ENCODE results near the gene CCR3.

The CCR3 gene

GRCh38 chr3:46282696-46283095 is 40.4 kb downstream of the CCR3 start:
- TF ChIP-seq YY1 (IDR thresholded peaks at IDR 0.05; ENCODE audit: insufficient read depth, insufficient read length) (no peak), SUZ12 (IDR thresholded peaks at IDR 0.05; ENCODE audit: extremely low read depth, insufficient read depth, insufficient read length) (no peak), ZNF274 (IDR thresholded peaks at IDR 0.05; ENCODE audit: low read depth, low read length) (no peak)
- Histone ChIP-seq H3K27me3 (ENCODE audit: insufficient read depth, insufficient read length) (no peaks in the 10 kb centered on the region), H3K4me1 (ENCODE audit: insufficient read depth, insufficient read length) (no peaks in the 10 kb centered on the region), H3K9ac (ENCODE audit: insufficient read length, low read depth) (no peak overlapping the region), H3K9me3 (ENCODE audit: insufficient read depth, low read length) (peaks cover 22% of the 10 kb centered on the region), H3K4me3 (ENCODE audit: insufficient read length, low read depth) (no peak overlapping the region), H3K36me3 (ENCODE audit: insufficient read depth, insufficient read length, low read length) (no peaks in the 10 kb centered on the region)
- no peak for DNase-seq (ENCODE audit: low read depth, low spot score)

GRCh38 chr3:46283881-46284450 is 41.7 kb downstream of the CCR3 start:
- H3K9me3 ChIP-seq (ENCODE audit: insufficient read depth, low read length) = peaks cover 17% of the 10 kb centered on the region
- H3K36me3 ChIP-seq (ENCODE audit: insufficient read depth, insufficient read length, low read length) = no peaks in the 10 kb centered on the region
- TF ChIP-seq SUZ12 (IDR thresholded peaks at IDR 0.05; ENCODE audit: extremely low read depth, insufficient read depth, insufficient read length) (no peak), ZNF274 (IDR thresholded peaks at IDR 0.05; ENCODE audit: low read depth, low read length) (no peak), YY1 (IDR thresholded peaks at IDR 0.05; ENCODE audit: insufficient read depth, insufficient read length) (no peak)
- no peaks in the 10 kb centered on the region for H3K4me1 ChIP-seq (ENCODE audit: insufficient read depth, insufficient read length)
- no peak overlapping the region for H3K9ac ChIP-seq (ENCODE audit: insufficient read length, low read depth)
- no peak overlapping the region for H3K4me3 ChIP-seq (ENCODE audit: insufficient read length, low read depth)
- no peaks in the 10 kb centered on the region for H3K27me3 ChIP-seq (ENCODE audit: insufficient read depth, insufficient read length)
- DNase-seq (ENCODE audit: low read depth, low spot score) = no peak

GRCh38 chr3:46284981-46285683 is 42.9 kb downstream of the CCR3 start:
- TF ChIP-seq ZNF274 (IDR thresholded peaks at IDR 0.05; ENCODE audit: low read depth, low read length) (no peak), SUZ12 (IDR thresholded peaks at IDR 0.05; ENCODE audit: extremely low read depth, insufficient read depth, insufficient read length) (no peak), YY1 (IDR thresholded peaks at IDR 0.05; ENCODE audit: insufficient read depth, insufficient read length) (no peak)
- no peak for DNase-seq (ENCODE audit: low read depth, low spot score)
- no peak overlapping the region for H3K4me3 ChIP-seq (ENCODE audit: insufficient read length, low read depth)

GRCh38 chr3:46285931-46286619 is 43.8 kb downstream of the CCR3 start:
- no peak for DNase-seq (ENCODE audit: low read depth, low spot score)
- Histone ChIP-seq H3K4me3 (ENCODE audit: insufficient read length, low read depth) (no peak overlapping the region), H3K9ac (ENCODE audit: insufficient read length, low read depth) (no peak overlapping the region), H3K4me1 (ENCODE audit: insufficient read depth, insufficient read length) (no peaks in the 10 kb centered on the region), H3K27me3 (ENCODE audit: insufficient read depth, insufficient read length) (no peaks in the 10 kb centered on the region), H3K36me3 (ENCODE audit: insufficient read depth, insufficient read length, low read length) (no peaks in the 10 kb centered on the region), H3K9me3 (ENCODE audit: insufficient read depth, low read length) (no peaks in the 10 kb centered on the region)
- TF ChIP-seq YY1 (IDR thresholded peaks at IDR 0.05; ENCODE audit: insufficient read depth, insufficient read length) = no peak
- no peak for TF ChIP-seq ZNF274 (IDR thresholded peaks at IDR 0.05; ENCODE audit: low read depth, low read length)
- TF ChIP-seq SUZ12 (IDR thresholded peaks at IDR 0.05; ENCODE audit: extremely low read depth, insufficient read depth, insufficient read length) = no peak

More at GRCh38 chr3:46284981-46285683, 42.9 kb downstream of the CCR3 start:
- H3K36me3 ChIP-seq (ENCODE audit: insufficient read depth, insufficient read length, low read length) = no peaks in the 10 kb centered on the region
- H3K27me3 ChIP-seq (ENCODE audit: insufficient read depth, insufficient read length) = no peaks in the 10 kb centered on the region
- H3K9ac ChIP-seq (ENCODE audit: insufficient read length, low read depth) = no peak overlapping the region
- peaks cover 5% of the 10 kb centered on the region; the same call in 1 of the 2 replicates for H3K9me3 ChIP-seq (ENCODE audit: insufficient read depth, low read length)
- H3K4me1 ChIP-seq (ENCODE audit: insufficient read depth, insufficient read length) = no peaks in the 10 kb centered on the region

GRCh38 chr3:46286947-46287565 is 44.8 kb downstream of the CCR3 start:
- Histone ChIP-seq H3K9me3 (ENCODE audit: insufficient read depth, low read length) (no peaks in the 10 kb centered on the region), H3K9ac (ENCODE audit: insufficient read length, low read depth) (no peak overlapping the region), H3K4me3 (ENCODE audit: insufficient read length, low read depth) (no peak overlapping the region), H3K27me3 (ENCODE audit: insufficient read depth, insufficient read length) (no peaks in the 10 kb centered on the region), H3K36me3 (ENCODE audit: insufficient read depth, insufficient read length, low read length) (no peaks in the 10 kb centered on the region), H3K4me1 (ENCODE audit: insufficient read depth, insufficient read length) (no peaks in the 10 kb centered on the region)
- no peak for DNase-seq (ENCODE audit: low read depth, low spot score)
- TF ChIP-seq YY1 (IDR thresholded peaks at IDR 0.05; ENCODE audit: insufficient read depth, insufficient read length) (no peak), SUZ12 (IDR thresholded peaks at IDR 0.05; ENCODE audit: extremely low read depth, insufficient read depth, insufficient read length) (no peak), ZNF274 (IDR thresholded peaks at IDR 0.05; ENCODE audit: low read depth, low read length) (no peak)

- Histone ChIP-seq H3K4me1 (ENCODE audit: insufficient read depth, insufficient read length) (no peaks in the 10 kb centered on the region), H3K9me3 (ENCODE audit: insufficient read depth, low read length) (no peaks in the 10 kb centered on the region), H3K36me3 (ENCODE audit: insufficient read depth, insufficient read length, low read length) (no peaks in the 10 kb centered on the region), H3K27me3 (ENCODE audit: insufficient read depth, insufficient read length) (no peaks in the 10 kb centered on the region), H3K4me3 (ENCODE audit: insufficient read length, low read depth) (no peak overlapping the region), H3K9ac (ENCODE audit: insufficient read length, low read depth) (no peak overlapping the region)
- TF ChIP-seq YY1 (IDR thresholded peaks at IDR 0.05; ENCODE audit: insufficient read depth, insufficient read length) = no peak
- no peak for TF ChIP-seq ZNF274 (IDR thresholded peaks at IDR 0.05; ENCODE audit: low read depth, low read length)
- no peak for TF ChIP-seq SUZ12 (IDR thresholded peaks at IDR 0.05; ENCODE audit: extremely low read depth, insufficient read depth, insufficient read length)
- no peak for DNase-seq (ENCODE audit: low read depth, low spot score)
Measured at GRCh38 chr3:46289551-46289950, 47.3 kb downstream of the CCR3 start.

- TF ChIP-seq SUZ12 (IDR thresholded peaks at IDR 0.05; ENCODE audit: extremely low read depth, insufficient read depth, insufficient read length) (no peak), ZNF274 (IDR thresholded peaks at IDR 0.05; ENCODE audit: low read depth, low read length) (no peak), YY1 (IDR thresholded peaks at IDR 0.05; ENCODE audit: insufficient read depth, insufficient read length) (no peak)
- Histone ChIP-seq H3K4me3 (ENCODE audit: insufficient read length, low read depth) (no peak overlapping the region), H3K36me3 (ENCODE audit: insufficient read depth, insufficient read length, low read length) (no peaks in the 10 kb centered on the region), H3K4me1 (ENCODE audit: insufficient read depth, insufficient read length) (no peaks in the 10 kb centered on the region), H3K9me3 (ENCODE audit: insufficient read depth, low read length) (no peaks in the 10 kb centered on the region), H3K27me3 (ENCODE audit: insufficient read depth, insufficient read length) (no peaks in the 10 kb centered on the region), H3K9ac (ENCODE audit: insufficient read length, low read depth) (no peak overlapping the region)
- DNase-seq (ENCODE audit: low read depth, low spot score) = no peak
Measured at GRCh38 chr3:46289966-46290365, 47.7 kb downstream of the CCR3 start.

Measured in NT2/D1 (cell line).